CD4-positive, alpha-beta T cell (primary cell): Measurements from ENCODE around the gene EVI5. TPM values are rescaled to one million over a fixed set of nuclear protein-coding genes. Genes with fewer than 3 reads are reported as not detected.
A peak's percentile ranks its signal among the peaks of the same experiment; 100 is the strongest.

Source experiments
- ATAC-seq: fragments of 200-7000 bp; cut with Tn5 transposase; one replicate; pipeline ENCODE4 v1.10.0; 2022; ENCODE audit warnings: mild to moderate bottlenecking; ENCODE audit not compliant: poor library complexity
- CTCF ChIA-PET: fragments of 350-600 bp; sonication (Branson Sonifier 250); formaldehyde crosslinking; loops from one replicate; lab custom pipeline; 2021; ENCODE audit warnings: antibody characterized with exemption, inconsistent platforms; lab: Charles Lee
- POLR2A ChIA-PET: fragments of 350-600 bp; sonication (Branson Sonifier 250); formaldehyde crosslinking; loops from one replicate; lab custom pipeline; 2021; ENCODE audit warnings: antibody characterized with exemption, inconsistent platforms; lab: Charles Lee
- DNase-seq, 14 experiments: peaks; one replicate each; pipeline ENCODE4 v3.0.0-alpha.2; 2013 to 2020; ENCODE audit warnings: mixed read lengths in 2 of 14
- H3K27ac ChIP-seq, 2 donors: one replicate each; pipeline versions ENCODE4 v1.5.1 to v1.7.0; 2013; ENCODE audit warnings: low read length in 2 of 2, low read depth in 1 of 2, mild to moderate bottlenecking in 1 of 2
- H3K27me3 ChIP-seq, 2 experiments: 1 replicate in 1 of 2; 2 replicates in 1 of 2; pipeline versions ENCODE4 v1.6.1 to v1.7.0; 2013; ENCODE audit warnings: low read length in 2 of 2, control low read depth in 1 of 2, mild to moderate bottlenecking in 1 of 2, moderate library complexity in 1 of 2; ENCODE audit not compliant: insufficient read depth in 2 of 2, control insufficient read depth in 1 of 2
- H3K36me3 ChIP-seq: one replicate; pipeline ENCODE4 v1.6.1; 2013; ENCODE audit warnings: low read length, control low read depth; ENCODE audit not compliant: insufficient read depth
- H3K4me1 ChIP-seq: one replicate; pipeline ENCODE4 v1.6.1; 2013; ENCODE audit warnings: low read length, control low read depth; ENCODE audit not compliant: insufficient read depth
- H3K4me3 ChIP-seq: one replicate; pipeline ENCODE4 v1.5.1; 2013; ENCODE audit warnings: mild to moderate bottlenecking, low read length, moderate library complexity
- H3K9me3 ChIP-seq, 2 experiments: 1 replicate in 1 of 2; 2 replicates in 1 of 2; pipeline versions ENCODE4 v1.6.1 to v1.7.0; 2013; ENCODE audit warnings: low read length in 2 of 2, mild to moderate bottlenecking in 2 of 2, control low read depth in 1 of 2, moderate library complexity in 1 of 2; ENCODE audit not compliant: control insufficient read depth in 1 of 2, insufficient read depth in 1 of 2
- H3K27ac Mint-ChIP-seq: one replicate; pipeline ENCODE4 v1.8.0; 2020; ENCODE audit warnings: mixed read lengths
- H3K27me3 Mint-ChIP-seq: one replicate; pipeline ENCODE4 v1.8.0; 2021; ENCODE audit warnings: mixed read lengths
- H3K36me3 Mint-ChIP-seq: one replicate; pipeline ENCODE4 v1.8.0; 2021; ENCODE audit warnings: low read depth, mixed read lengths
- H3K4me1 Mint-ChIP-seq: one replicate; pipeline ENCODE4 v1.8.0; 2021; ENCODE audit warnings: low read depth, mixed read lengths
- H3K4me3 Mint-ChIP-seq: one replicate; pipeline ENCODE4 v1.8.0; 2020; ENCODE audit warnings: mild to moderate bottlenecking, mixed read lengths
- H3K9me3 Mint-ChIP-seq: one replicate; pipeline ENCODE4 v1.8.0; 2020; ENCODE audit warnings: mixed read lengths
- intact Hi-C, 2 experiments: fragments of 100-400 bp; cut with DNase I in 1 of 2; cut with micrococcal nuclease in 1 of 2; formaldehyde crosslinking; loops; one replicate each; pipeline versions ENCODE4 v1.15.1 to v1.9.0; 2023 to 2025; cut with DNase I, micrococcal nuclease
- total RNA-seq, 174 experiments: library from RNA in 2 of 174; stranded (reverse) in 2 of 174; gene quantifications; one replicate each; pipeline ENCODE4 v1.2.3 and lab custom pipeline; 2021 to 2026
- TF ChIP-seq, protein P1 (sequence below): fragments of 200-600 bp; IDR thresholded peaks from one replicate; pipeline ENCODE4 v1.8.0; 2022; ENCODE audit warnings: antibody characterized with exemption, mild to moderate bottlenecking

EVI5 gene
- total RNA-seq, 2 experiments from 2014 or later: 1.8 to 2.0 TPM

DNA sequence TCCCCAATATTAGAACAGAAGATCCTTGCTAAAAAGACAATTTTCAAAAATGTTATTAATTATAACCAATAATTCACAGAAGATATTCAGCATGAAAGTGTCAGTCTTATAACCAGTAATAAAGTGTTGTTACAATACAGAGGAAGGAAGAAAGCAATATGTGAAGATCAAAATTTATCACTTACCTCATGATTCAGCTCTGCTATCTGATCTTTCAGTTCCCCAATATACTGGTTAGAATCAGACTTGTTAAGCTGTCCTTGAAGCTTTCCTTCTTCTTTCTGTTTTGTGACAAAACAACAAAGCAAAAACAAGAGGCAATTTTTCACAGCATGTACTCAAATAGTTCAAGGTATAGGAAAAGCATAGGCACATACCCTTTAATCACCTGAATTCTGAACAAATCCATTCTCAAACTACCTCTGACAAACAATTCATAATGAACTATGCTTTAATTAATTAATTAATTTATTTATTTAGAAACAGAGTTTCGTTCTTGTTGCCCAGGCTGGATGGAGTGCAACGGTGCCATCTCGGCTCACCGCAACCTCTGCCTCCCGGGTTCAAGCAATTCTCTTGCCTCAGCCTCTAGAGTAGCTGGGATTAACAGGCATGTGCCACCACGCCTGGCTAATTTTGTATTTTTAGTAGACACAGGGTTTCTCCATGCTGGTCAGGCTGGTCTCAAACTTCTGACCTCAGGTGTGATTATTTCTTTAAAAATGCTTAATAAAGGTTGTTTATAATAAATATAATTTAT lies 221.3 kb downstream of the EVI5 start:
- CTCF ChIA-PET: no interaction called here
- no peak for ATAC-seq
- H3K9me3 Mint-ChIP-seq: no peaks in the 10 kb centered on the region

DNA sequence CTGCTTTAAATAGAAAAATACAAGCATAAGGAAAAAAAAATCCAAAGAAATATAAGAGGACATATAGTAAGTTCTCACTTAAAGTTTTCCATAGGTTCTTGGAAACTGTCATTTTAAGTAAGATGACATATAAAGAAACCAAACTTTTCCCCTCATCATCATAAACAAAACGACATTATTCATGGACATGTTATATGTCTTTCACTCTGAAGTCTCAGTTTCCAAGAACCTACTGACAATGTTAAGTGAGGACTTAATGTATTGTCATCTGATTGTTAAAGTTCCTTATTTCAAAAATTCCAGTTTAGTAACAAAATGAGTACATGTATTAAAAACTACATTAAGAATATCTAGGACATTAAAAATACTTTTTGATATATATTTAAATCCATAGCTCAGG lies 228.6 kb downstream of the EVI5 start:
- Histone ChIP-seq H3K27ac (no peak overlapping the region), H3K27me3 (no peaks in the 10 kb centered on the region), H3K4me1 (no peaks in the 10 kb centered on the region), H3K4me3 (no peak overlapping the region), H3K36me3 (no peaks in the 10 kb centered on the region), H3K9me3 (no peaks in the 10 kb centered on the region)
- DNase-seq (no peak), ATAC-seq (no peak)
- H3K27me3 Mint-ChIP-seq: no peaks in the 10 kb centered on the region
- intact Hi-C loops: no loop called here
- ChIA-PET POLR2A (interaction anchor here (0.6 to 1.0 kb wide), 3 partner anchors 19 to 622 kb away, joined by 3 read pairs; no protein-coding TSS in a partner anchor), CTCF (interaction anchor here (1.0 to 1.1 kb wide), 2 partner anchors 12 to 72 kb away, joined by 3 to 5 read pairs; no protein-coding TSS in a partner anchor)
- no peak overlapping the region for H3K4me3 Mint-ChIP-seq
- no peaks in the 10 kb centered on the region for H3K9me3 Mint-ChIP-seq
- H3K36me3 Mint-ChIP-seq: no peaks in the 10 kb centered on the region
- TF ChIP-seq, protein P1, sequence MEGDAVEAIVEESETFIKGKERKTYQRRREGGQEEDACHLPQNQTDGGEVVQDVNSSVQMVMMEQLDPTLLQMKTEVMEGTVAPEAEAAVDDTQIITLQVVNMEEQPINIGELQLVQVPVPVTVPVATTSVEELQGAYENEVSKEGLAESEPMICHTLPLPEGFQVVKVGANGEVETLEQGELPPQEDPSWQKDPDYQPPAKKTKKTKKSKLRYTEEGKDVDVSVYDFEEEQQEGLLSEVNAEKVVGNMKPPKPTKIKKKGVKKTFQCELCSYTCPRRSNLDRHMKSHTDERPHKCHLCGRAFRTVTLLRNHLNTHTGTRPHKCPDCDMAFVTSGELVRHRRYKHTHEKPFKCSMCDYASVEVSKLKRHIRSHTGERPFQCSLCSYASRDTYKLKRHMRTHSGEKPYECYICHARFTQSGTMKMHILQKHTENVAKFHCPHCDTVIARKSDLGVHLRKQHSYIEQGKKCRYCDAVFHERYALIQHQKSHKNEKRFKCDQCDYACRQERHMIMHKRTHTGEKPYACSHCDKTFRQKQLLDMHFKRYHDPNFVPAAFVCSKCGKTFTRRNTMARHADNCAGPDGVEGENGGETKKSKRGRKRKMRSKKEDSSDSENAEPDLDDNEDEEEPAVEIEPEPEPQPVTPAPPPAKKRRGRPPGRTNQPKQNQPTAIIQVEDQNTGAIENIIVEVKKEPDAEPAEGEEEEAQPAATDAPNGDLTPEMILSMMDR: no peak
- no peak overlapping the region for H3K27ac Mint-ChIP-seq
- H3K4me1 Mint-ChIP-seq: peaks cover 6% of the 10 kb centered on the region

More for the DNA sequence above, 221.3 kb downstream of the EVI5 start:
- Histone ChIP-seq H3K9me3 (no peaks in the 10 kb centered on the region), H3K36me3 (no peaks in the 10 kb centered on the region), H3K27me3 (no peaks in the 10 kb centered on the region), H3K27ac (no peak overlapping the region), H3K4me1 (no peaks in the 10 kb centered on the region), H3K4me3 (no peak overlapping the region)
- H3K4me1 Mint-ChIP-seq: no peaks in the 10 kb centered on the region
- H3K27me3 Mint-ChIP-seq: no peaks in the 10 kb centered on the region
- H3K36me3 Mint-ChIP-seq: no peaks in the 10 kb centered on the region
- no peak overlapping the region for H3K4me3 Mint-ChIP-seq
- H3K27ac Mint-ChIP-seq: no peak overlapping the region
- POLR2A ChIA-PET: interaction anchor here (1.3 kb wide), 1 partner anchor 78 kb away, joined by 3 read pairs; no protein-coding TSS in a partner anchor
- intact Hi-C loops: no loop called here
- DNase-seq: peak in 1 of 14 experiments; percentile 30
- TF ChIP-seq, protein P1: no peak

DNA sequence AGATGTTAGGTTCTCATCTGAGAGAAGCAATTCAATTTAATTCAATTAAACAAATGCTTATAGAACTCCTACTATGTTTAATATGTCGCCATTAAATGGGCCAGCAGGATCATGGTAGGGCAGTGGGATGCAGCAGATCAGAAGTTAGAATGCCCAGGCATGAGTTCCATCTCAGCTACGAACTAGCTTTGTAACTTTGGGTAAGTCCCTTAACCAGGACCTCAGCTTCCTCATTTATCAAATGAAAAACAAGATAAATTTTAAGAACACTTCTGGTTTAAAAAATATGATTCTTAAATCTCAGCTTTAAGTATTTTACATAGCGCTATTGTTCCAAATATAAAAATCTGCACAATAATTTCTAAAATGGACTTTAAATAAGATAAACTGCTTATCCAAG lies 230.7 kb downstream of the EVI5 start:
- Mint-ChIP-seq H3K4me3 (no peak overlapping the region), H3K4me1 (peaks cover 6% of the 10 kb centered on the region), H3K36me3 (no peaks in the 10 kb centered on the region), H3K27ac (no peak overlapping the region), H3K27me3 (no peaks in the 10 kb centered on the region), H3K9me3 (no peaks in the 10 kb centered on the region)
- no peaks in the 10 kb centered on the region for H3K9me3 ChIP-seq
- no peaks in the 10 kb centered on the region for H3K4me1 ChIP-seq
- H3K27me3 ChIP-seq: no peaks in the 10 kb centered on the region
- ChIA-PET POLR2A (interaction anchor here (0.7 to 1.7 kb wide), 3 partner anchors 16 to 72 kb away, joined by 3 to 6 read pairs (median 3); no protein-coding TSS in a partner anchor), CTCF (interaction anchor here (0.6 to 1.8 kb wide), 4 partner anchors 16 to 408 kb away, joined by 3 to 6 read pairs (median 3); partner anchors contain the start of gene GFI1)
- no peaks in the 10 kb centered on the region for H3K36me3 ChIP-seq
- no peak overlapping the region for H3K27ac ChIP-seq
- ATAC-seq (no peak), DNase-seq (no peak)
- no peak overlapping the region for H3K4me3 ChIP-seq
- TF ChIP-seq, protein P1: no peak
- intact Hi-C loops: no loop called here
